A673 (cell line): ENCODE measurements around the gene BSCL2. TPM values are rescaled to one million over a fixed set of nuclear protein-coding genes. Genes with fewer than 3 reads are reported as not detected.

Source experiments
- BruUV-seq: library from RNA; stranded (reverse); fragments of 400-500 nt; replicated peaks from 2 replicates; lab custom pipeline; 2021; lab: Mats Ljungman, UMichigan
- CTCF ChIA-PET: fragments of 300-600 bp; sonication (Branson Sonifier 250); formaldehyde crosslinking; loops from one replicate; lab custom pipeline; 2022; ENCODE audit warnings: antibody characterized with exemption; lab: Charles Lee
- POLR2A ChIA-PET: fragments of 300-600 bp; sonication (Branson Sonifier 250); formaldehyde crosslinking; loops from one replicate; lab custom pipeline; 2022; ENCODE audit warnings: antibody characterized with exemption; ENCODE audit not compliant: low non-redundant PET; lab: Charles Lee
- DNase-seq: peaks from one replicate; pipeline ENCODE4 v3.0.0-alpha.2; 2015; ENCODE audit warnings: low spot score
- H3K27ac ChIP-seq: fragments of 200-600 bp; sonication (generic); 2 replicates; pipeline ENCODE4 v1.5.1; 2016; ENCODE audit warnings: mixed run types, low read depth, mild to moderate bottlenecking, mixed read lengths, antibody characterized with exemption, low read length; ENCODE audit not compliant: poor library complexity, severe bottlenecking
- H3K27me3 ChIP-seq: fragments of 200-600 bp; sonication (generic); replicated peaks from 2 replicates; pipeline ENCODE4 v1.6.1; 2017; ENCODE audit warnings: mixed run types, low read depth, mild to moderate bottlenecking, mixed read lengths, antibody characterized with exemption, low read length; ENCODE audit not compliant: insufficient read depth, poor library complexity
- H3K36me3 ChIP-seq: fragments of 200-600 bp; sonication (generic); 2 replicates; pipeline ENCODE4 v1.6.1; 2016; ENCODE audit warnings: mixed run types, mild to moderate bottlenecking, mixed read lengths, antibody characterized with exemption, low read length; ENCODE audit not compliant: insufficient read depth, poor library complexity, severe bottlenecking
- H3K4me1 ChIP-seq: fragments of 200-600 bp; sonication (generic); 2 replicates; pipeline ENCODE4 v1.6.1; 2017; ENCODE audit warnings: mixed run types, mild to moderate bottlenecking, mixed read lengths, antibody characterized with exemption, low read length; ENCODE audit not compliant: insufficient read depth, poor library complexity, severe bottlenecking
- H3K4me3 ChIP-seq: fragments of 200-600 bp; sonication (generic); 2 replicates; pipeline ENCODE4 v1.5.1; 2016; ENCODE audit warnings: low read depth, mixed run types, mild to moderate bottlenecking, mixed read lengths, low read length; ENCODE audit not compliant: poor library complexity, severe bottlenecking
- H3K9me3 ChIP-seq: fragments of 200-600 bp; sonication (generic); 2 replicates; pipeline ENCODE4 v1.6.1; 2016; ENCODE audit warnings: mixed run types, low read depth, mild to moderate bottlenecking, mixed read lengths, antibody characterized with exemption, low read length; ENCODE audit not compliant: poor library complexity, severe bottlenecking
- EZH2 ChIP-seq: fragments of 200-600 bp; sonication (generic); IDR thresholded peaks from 2 replicates; pipeline ENCODE4 v1.6.1; 2017; ENCODE audit warnings: borderline replicate concordance, low read depth, mild to moderate bottlenecking, mixed read lengths, antibody characterized with exemption, low read length; ENCODE audit not compliant: poor library complexity, severe bottlenecking
- intact Hi-C: fragments of 100-400 bp; cut with micrococcal nuclease; formaldehyde crosslinking; loops from one replicate; pipeline ENCODE4 v1.10.0; 2022; ENCODE audit not compliant: unreplicated experiment
- total RNA-seq: library from RNA; stranded (reverse); gene quantifications from 2 replicates; pipeline ENCODE4 v1.2.3, GENCODE V29; 2021
- TF ChIP-seq, protein P1 (sequence below): fragments of 300-800, 200-600 bp; sonication (generic); conservative IDR thresholded peaks from 2 replicates; pipeline ENCODE4 v1.5.1; 2017; ENCODE audit warnings: low read depth, mild to moderate bottlenecking, antibody characterized with exemption, low read length, moderate library complexity, mixed read lengths

The BSCL2 gene
- total RNA-seq, 1 experiment from 2014 or later: 123 TPM

GRCh38 chr11:62689421-62690183, 17.6 kb downstream of the BSCL2 start, which contains the start of gene LRRN4CL:
Gene LRRN4CL (minus strand): TSS chr11:62689530. CDS start chr11:62688508, 1,022 bp downstream.
- peak; percentile 72 for DNase-seq
- Histone ChIP-seq H3K9me3 (no peaks in the 10 kb centered on the region), H3K4me3 (no peak within 1 kb of the TSS), H3K27ac (peak within 1 kb of the TSS; percentile 63), H3K4me1 (peaks cover 12% of the 10 kb centered on the region), H3K36me3 (peaks cover 39% of the 10 kb centered on the region), H3K27me3 (no peaks in the 10 kb centered on the region)
- no TSS peak for BruUV-seq
- no peak for TF ChIP-seq EZH2
- TF ChIP-seq, protein P1, sequence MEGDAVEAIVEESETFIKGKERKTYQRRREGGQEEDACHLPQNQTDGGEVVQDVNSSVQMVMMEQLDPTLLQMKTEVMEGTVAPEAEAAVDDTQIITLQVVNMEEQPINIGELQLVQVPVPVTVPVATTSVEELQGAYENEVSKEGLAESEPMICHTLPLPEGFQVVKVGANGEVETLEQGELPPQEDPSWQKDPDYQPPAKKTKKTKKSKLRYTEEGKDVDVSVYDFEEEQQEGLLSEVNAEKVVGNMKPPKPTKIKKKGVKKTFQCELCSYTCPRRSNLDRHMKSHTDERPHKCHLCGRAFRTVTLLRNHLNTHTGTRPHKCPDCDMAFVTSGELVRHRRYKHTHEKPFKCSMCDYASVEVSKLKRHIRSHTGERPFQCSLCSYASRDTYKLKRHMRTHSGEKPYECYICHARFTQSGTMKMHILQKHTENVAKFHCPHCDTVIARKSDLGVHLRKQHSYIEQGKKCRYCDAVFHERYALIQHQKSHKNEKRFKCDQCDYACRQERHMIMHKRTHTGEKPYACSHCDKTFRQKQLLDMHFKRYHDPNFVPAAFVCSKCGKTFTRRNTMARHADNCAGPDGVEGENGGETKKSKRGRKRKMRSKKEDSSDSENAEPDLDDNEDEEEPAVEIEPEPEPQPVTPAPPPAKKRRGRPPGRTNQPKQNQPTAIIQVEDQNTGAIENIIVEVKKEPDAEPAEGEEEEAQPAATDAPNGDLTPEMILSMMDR: no peak
- CTCF ChIA-PET: no interaction called here
- intact Hi-C loops: no loop called here
- POLR2A ChIA-PET: interaction anchor here (0.6 kb wide), 1 partner anchor 49 kb away, joined by 13 read pairs; no protein-coding TSS in a partner anchor

DNA sequence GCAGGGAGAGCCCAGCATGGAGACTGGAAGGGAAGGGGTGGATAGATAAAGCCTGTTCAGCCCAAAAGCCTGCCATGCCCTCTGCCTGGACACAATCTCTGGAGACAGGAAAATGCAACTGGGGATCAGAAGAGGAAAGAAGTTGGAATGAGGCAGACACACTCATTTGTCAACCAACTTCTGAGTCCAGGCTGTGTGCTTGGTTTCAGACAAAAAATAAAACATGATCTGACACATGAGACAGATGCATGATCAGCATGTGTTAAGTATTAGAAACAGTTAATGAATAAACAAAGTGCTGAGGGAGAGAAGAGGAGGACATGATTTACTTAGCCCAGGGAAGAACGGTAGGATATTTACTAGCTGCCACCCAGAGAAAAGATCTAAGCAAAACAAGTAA, 18.7 kb downstream of the BSCL2 start:
- ChIA-PET POLR2A (no interaction called here), CTCF (no interaction called here)
- peak overlapping the region; percentile 42 for H3K27ac ChIP-seq
- H3K9me3 ChIP-seq: no peaks in the 10 kb centered on the region
- H3K27me3 ChIP-seq: no peaks in the 10 kb centered on the region
- DNase-seq: no peak
- TF ChIP-seq, protein P1: no peak
- TF ChIP-seq EZH2: no peak
- H3K36me3 ChIP-seq: peaks cover 31% of the 10 kb centered on the region
- no peak overlapping the region for H3K4me3 ChIP-seq
- no TSS peak for BruUV-seq
- H3K4me1 ChIP-seq: peaks cover 12% of the 10 kb centered on the region
- intact Hi-C loops: no loop called here

GRCh38 chr11:62687508-62688396, 19.5 kb downstream of the BSCL2 start:
- Histone ChIP-seq H3K27ac (peak overlapping the region; percentile 42), H3K27me3 (no peaks in the 10 kb centered on the region), H3K4me1 (peaks cover 12% of the 10 kb centered on the region), H3K4me3 (no peak overlapping the region), H3K36me3 (peaks cover 24% of the 10 kb centered on the region), H3K9me3 (no peaks in the 10 kb centered on the region)
- intact Hi-C loops: no loop called here
- TF ChIP-seq EZH2: no peak
- TF ChIP-seq, protein P1: no peak
- no peak for DNase-seq
- ChIA-PET POLR2A (no interaction called here), CTCF (interaction anchor here (0.6 kb wide), 1 partner anchor 8 kb away, joined by 9 read pairs; no protein-coding TSS in a partner anchor)
- BruUV-seq: no TSS peak
